K562 (cell line): ENCODE measurements around the gene VAMP8. TPM values are rescaled to one million over a fixed set of nuclear protein-coding genes. Genes with fewer than 3 reads are reported as not detected.

Source experiments
- ARNT ChIP-seq, 2 experiments: fragments of 450-650 bp; IDR thresholded peaks; 2 replicates each; pipeline ENCODE4 v1.6.1; 2016; ENCODE audit warnings: mild to moderate bottlenecking in 1 of 2
- CTCF ChIP-seq, 3 experiments: IDR thresholded peaks in 2 of 3; conservative IDR thresholded peaks in 1 of 3; 2 replicates each; pipeline ENCODE4 v1.5.1; 2011 to 2012; ENCODE audit warnings: low read length in 3 of 3, mild to moderate bottlenecking in 3 of 3, control low read depth in 2 of 3, improper control_type of control experiment in 1 of 3, inconsistent platforms in 1 of 3, low read depth in 1 of 3, mixed read lengths in 1 of 3, moderate library complexity in 1 of 3; ENCODE audit not compliant: insufficient read depth in 2 of 3
- E2F6 ChIP-seq, 2 experiments: IDR thresholded peaks; 2 replicates each; pipeline ENCODE4 v1.6.1; 2011; ENCODE audit warnings: borderline replicate concordance in 1 of 2, control low read depth in 1 of 2, low read depth in 1 of 2, low read length in 1 of 2, mild to moderate bottlenecking in 1 of 2, mixed read lengths in 1 of 2, moderate library complexity in 1 of 2; ENCODE audit not compliant: insufficient read depth in 1 of 2, insufficient read length in 1 of 2, poor library complexity in 1 of 2, severe bottlenecking in 1 of 2; ENCODE audit errors: extremely low read depth in 1 of 2
- ELF1 ChIP-seq: fragments of 200-800 bp; sonication (Bioruptor generic); IDR thresholded peaks from 2 replicates; pipeline ENCODE4 v1.6.1; 2016; ENCODE audit warnings: missing genetic modification characterization, missing compliant biosample characterization
- FIP1L1 ChIP-seq: fragments of 200-400 bp; formaldehyde crosslinking; IDR thresholded peaks from 2 replicates; pipeline ENCODE4 v1.6.1; 2018; ENCODE audit warnings: mild to moderate bottlenecking, low read depth, low read length; ENCODE audit not compliant: poor library complexity, severe bottlenecking
- FOXJ2 ChIP-seq: fragments of 200-800 bp; sonication (Bioruptor generic); IDR thresholded peaks from 2 replicates; pipeline ENCODE4 v1.6.1; 2016; ENCODE audit warnings: missing genetic modification characterization, missing compliant biosample characterization
- GATAD2A ChIP-seq: fragments of 450-650 bp; IDR thresholded peaks from 2 replicates; pipeline ENCODE4 v1.6.1; 2017
- HDGF ChIP-seq: fragments of 450-650 bp; IDR thresholded peaks from 2 replicates; pipeline ENCODE4 v1.6.1; 2016
- HEY1 ChIP-seq: fragments of 250-450 bp; sonication (Bioruptor Pico); IDR thresholded peaks from 2 replicates; pipeline ENCODE4 v1.5.0; 2020; ENCODE audit warnings: mild to moderate bottlenecking, moderate library complexity, borderline replicate concordance
- HINFP ChIP-seq: fragments of 450-650 bp; conservative IDR thresholded peaks from 2 replicates; pipeline ENCODE4 v1.6.1; 2016; ENCODE audit warnings: missing genetic modification characterization, low read depth, mild to moderate bottlenecking, control low read depth, missing compliant biosample characterization
- HNRNPL ChIP-seq: fragments of 200-400 bp; formaldehyde crosslinking; IDR thresholded peaks from 2 replicates; pipeline ENCODE4 v1.6.1; 2017; ENCODE audit warnings: low read depth, mild to moderate bottlenecking, low read length
- NONO ChIP-seq, 2 experiments: fragments of 200-400 bp in 1 of 2; fragments of 450-650 bp in 1 of 2; formaldehyde crosslinking in 1 of 2; IDR thresholded peaks; 2 replicates each; pipeline ENCODE4 v1.6.1; 2017; ENCODE audit warnings: low read depth in 2 of 2, mild to moderate bottlenecking in 2 of 2, moderate library complexity in 2 of 2, low read length in 1 of 2
- RCOR1 ChIP-seq, 2 experiments: IDR thresholded peaks; 2 replicates each; pipeline ENCODE4 v1.6.1; 2012; ENCODE audit warnings: low read depth in 2 of 2, low read length in 2 of 2, borderline replicate concordance in 1 of 2, improper control_type of control experiment in 1 of 2
- SMARCC2 ChIP-seq: fragments of 450-650 bp; IDR thresholded peaks from 2 replicates; pipeline ENCODE4 v1.6.1; 2017; ENCODE audit warnings: antibody characterized with exemption, moderate library complexity, mild to moderate bottlenecking, low read depth
- TAL1 ChIP-seq: fragments of 450-650 bp; IDR thresholded peaks from 2 replicates; pipeline ENCODE4 v1.6.1; 2016; ENCODE audit warnings: mild to moderate bottlenecking
- TCF7 ChIP-seq: sonication (generic); IDR thresholded peaks from 2 replicates; pipeline ENCODE4 v1.6.1; 2016; ENCODE audit warnings: antibody characterized with exemption, borderline replicate concordance
- ZC3H4 ChIP-seq: sonication (generic); formaldehyde crosslinking; IDR thresholded peaks from 2 replicates; pipeline ENCODE4 v1.9.0; 2021; ENCODE audit warnings: missing genetic modification reagents, borderline replicate concordance
- ZFP30 ChIP-seq: fragments of 250-450 bp; sonication (Bioruptor Pico); IDR thresholded peaks from 2 replicates; pipeline ENCODE4 v1.8.0; 2022; ENCODE audit warnings: moderate library complexity, mild to moderate bottlenecking, inconsistent platforms, borderline replicate concordance
- ZNF124 ChIP-seq: sonication (generic); formaldehyde crosslinking; IDR thresholded peaks from 2 replicates; pipeline ENCODE4 v1.8.1; 2022; ENCODE audit warnings: missing genetic modification reagents
- ZNF197 ChIP-seq: fragments of 200-800 bp; sonication (Bioruptor generic); IDR thresholded peaks from 2 replicates; pipeline ENCODE4 v1.6.1; 2016; ENCODE audit warnings: low read depth, missing genetic modification characterization, missing compliant biosample characterization
- polyA plus RNA-seq, 8 experiments: library from polyadenylated mRNA; depleted of rRNA in 4 of 8; stranded (reverse) in 5 of 8; unstranded in 3 of 8; fragments of >200 nt; fragmentation: Nextera tagmentation in 2 of 8; fragmentation: Illumina TruSeq in 1 of 8; extraction: Ambion mirVana in 2 of 8; extraction: Trizol in 1 of 8; gene quantifications; 2 replicates each; pipeline versions ENCODE4 v1.2.1 to v1.2.3, GENCODE V29; 2011 to 2014; ENCODE audit warnings: inconsistent platforms in 1 of 8, missing spikeins in 1 of 8
- total RNA-seq, 7 experiments: library from RNA; depleted of rRNA in 6 of 7; stranded (reverse); fragments of >200 nt in 6 of 7; fragmentation: Illumina TruSeq in 2 of 7; extraction: Trizol in 2 of 7; gene quantifications; 2 replicates each; pipeline versions ENCODE4 v1.2.1 to v1.2.3, GENCODE V29; 2011 to 2021; ENCODE audit warnings: low replicate concordance in 1 of 7
- TF ChIP-seq, protein P1 (sequence below), 2 experiments: fragments of 200-800 bp in 1 of 2; sonication (Bioruptor generic) in 1 of 2; sonication (generic) in 1 of 2; formaldehyde crosslinking in 1 of 2; IDR thresholded peaks in 1 of 2; conservative IDR thresholded peaks in 1 of 2; 2 replicates each; pipeline versions ENCODE4 v1.5.0 to v1.6.1; 2016 to 2020; ENCODE audit warnings: missing compliant biosample characterization in 1 of 2, missing genetic modification characterization in 1 of 2, missing genetic modification reagents in 1 of 2

Gene VAMP8
- total and polyA plus RNA-seq, 9 of the 15 experiments (the other 6 are each of a cell fraction or from before 2014, with no cell fraction given) = 107 to 571 (median 248) TPM

DNA sequence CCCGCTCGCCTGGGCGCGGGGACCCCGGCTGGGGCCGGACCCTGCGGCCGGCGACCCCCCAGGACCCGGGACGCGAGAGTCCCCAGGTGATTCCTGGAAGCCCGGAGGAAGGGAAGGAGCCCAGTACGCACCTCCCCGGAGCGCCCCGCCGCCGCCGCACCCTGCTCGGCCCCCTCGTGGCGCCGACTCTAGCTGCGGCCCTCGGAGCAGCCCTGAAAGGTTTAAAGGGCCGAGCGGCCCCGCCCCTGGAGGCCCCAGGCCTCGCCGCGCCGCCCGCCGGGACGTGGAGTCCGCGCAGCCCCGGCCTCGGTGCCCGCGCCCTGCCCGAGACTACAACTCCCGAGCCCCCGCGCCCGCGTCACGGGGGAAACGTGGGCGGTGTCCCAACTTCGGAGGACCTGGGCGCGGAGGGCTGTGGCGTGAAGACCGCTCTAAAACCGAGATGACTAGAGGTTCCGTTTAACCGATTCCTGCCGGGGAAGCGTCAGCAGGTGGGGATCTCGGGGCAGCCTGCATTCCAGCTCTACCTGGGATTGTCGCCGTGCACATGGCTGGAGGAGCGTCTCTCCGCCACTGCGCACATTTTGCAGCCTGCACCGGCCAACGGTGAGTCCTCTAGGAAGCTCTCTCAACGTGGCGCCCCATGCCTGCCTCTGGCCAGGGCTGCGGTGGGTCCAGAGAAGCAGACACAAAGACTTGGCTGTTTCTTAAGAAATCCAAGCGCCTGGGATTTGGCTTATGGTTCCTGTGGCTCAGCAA lies 25.3 kb downstream of the VAMP8 start, which contains the start of gene TMEM150A (continued):
- TF ChIP-seq HEY1 (CRISPR knock-in tag) (no peak), ZNF197 (CRISPR knock-in tag) (0 out of 2 replicates have a peak, but pooled peaks have one; percentile 52), RCOR1 (IDR thresholded peaks at IDR 0.05; ENCODE audit: borderline replicate concordance in 1 of 2, low read depth in 2 of 2, low read length in 2 of 2) (0 out of 4 replicates have a peak, but pooled peaks of 1 of the 2 experiments have one; percentile 7), ZC3H4 (CRISPR knock-in tag) (no peak), GATAD2A (no peak), ZNF124 (CRISPR knock-in tag) (no peak), E2F6 (IDR thresholded peaks at IDR 0.05; ENCODE audit: borderline replicate concordance in 1 of 2, extremely low read depth in 1 of 2, insufficient read depth in 1 of 2, insufficient read length in 1 of 2, low read depth in 1 of 2, low read length in 1 of 2, poor library complexity in 1 of 2, severe bottlenecking in 1 of 2) (peak; percentile 17 to 39), HNRNPL (peak; percentile 65; the same call in 1 of the 2 replicates), NONO (IDR thresholded peaks at IDR 0.05; ENCODE audit: low read depth in 2 of 2, low read length in 1 of 2) (peak; percentile 80 to 88; a peak in 3 of 4 replicates), TCF7 (no peak), ELF1 (no peak; the same call in 1 of the 2 replicates), FIP1L1 (peak; percentile 90), ZFP30 (CRISPR knock-in tag) (no peak), TAL1 (no peak), FOXJ2 (tag) (no peak), CTCF (IDR thresholded peaks at IDR 0.05 in 2 of 3, conservative IDR thresholded peaks at IDR 0.05 in 1 of 3; ENCODE audit: insufficient read depth in 2 of 3, low read depth in 1 of 3, low read length in 3 of 3) (peak; percentile 22 to 57 (median 45); a peak in 4 of 6 replicates), HINFP (tag) (no peak), ARNT (IDR thresholded peaks at IDR 0.05) (no peak), HDGF (no peak), SMARCC2 (no peak)
- TF ChIP-seq, protein P1, sequence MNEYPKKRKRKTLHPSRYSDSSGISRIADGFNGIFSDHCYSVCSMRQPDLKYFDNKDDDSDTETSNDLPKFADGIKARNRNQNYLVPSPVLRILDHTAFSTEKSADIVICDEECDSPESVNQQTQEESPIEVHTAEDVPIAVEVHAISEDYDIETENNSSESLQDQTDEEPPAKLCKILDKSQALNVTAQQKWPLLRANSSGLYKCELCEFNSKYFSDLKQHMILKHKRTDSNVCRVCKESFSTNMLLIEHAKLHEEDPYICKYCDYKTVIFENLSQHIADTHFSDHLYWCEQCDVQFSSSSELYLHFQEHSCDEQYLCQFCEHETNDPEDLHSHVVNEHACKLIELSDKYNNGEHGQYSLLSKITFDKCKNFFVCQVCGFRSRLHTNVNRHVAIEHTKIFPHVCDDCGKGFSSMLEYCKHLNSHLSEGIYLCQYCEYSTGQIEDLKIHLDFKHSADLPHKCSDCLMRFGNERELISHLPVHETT (CRISPR knock-in tag; conservative IDR thresholded peaks at IDR 0.05 in 1 of 2, IDR thresholded peaks at IDR 0.05 in 1 of 2) = peak in 1 of 2 experiments; percentile 77; a peak in 2 of 4 replicates
